Lower leg skin (tissue), 3 donors: ENCODE results near the gene KRTAP10-3.

Experiments used
- POLR2A ChIP-seq, 2 donors: fragments of 450-650 bp; IDR thresholded peaks; one replicate each; pipeline ENCODE4 v1.6.1; 2016 to 2017; ENCODE audit warnings: antibody characterized with exemption in 2 of 2, mild to moderate bottlenecking in 1 of 2, moderate library complexity in 1 of 2
- TF ChIP-seq, protein P1 (sequence below), 3 donors: fragments of 450-650 bp; IDR thresholded peaks; one replicate each; pipeline ENCODE4 v1.5.1; 2016; ENCODE audit warnings: antibody characterized with exemption in 3 of 3, mild to moderate bottlenecking in 3 of 3, moderate library complexity in 2 of 3

DNA sequence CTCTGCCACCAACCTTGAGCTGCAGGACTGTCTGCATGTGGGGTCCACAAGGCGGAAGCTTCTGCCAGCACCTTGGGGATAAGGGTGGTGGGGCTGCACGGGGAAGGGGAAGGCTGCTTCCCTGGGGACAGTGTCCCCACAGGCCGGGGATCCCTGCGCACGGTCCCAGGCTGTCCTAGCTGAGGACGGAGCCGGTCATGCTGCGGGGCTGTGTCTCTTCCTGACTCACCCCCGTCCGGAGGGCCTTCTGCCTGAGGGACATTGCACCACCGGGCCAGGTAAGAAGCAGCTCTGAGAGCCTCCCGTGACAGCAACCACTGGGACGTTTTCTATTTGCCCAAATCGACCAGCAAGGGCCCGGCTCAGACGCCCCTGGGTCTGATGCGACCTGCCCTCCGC, 48.5 kb downstream of the KRTAP10-3 start:
- TF ChIP-seq, protein P1, sequence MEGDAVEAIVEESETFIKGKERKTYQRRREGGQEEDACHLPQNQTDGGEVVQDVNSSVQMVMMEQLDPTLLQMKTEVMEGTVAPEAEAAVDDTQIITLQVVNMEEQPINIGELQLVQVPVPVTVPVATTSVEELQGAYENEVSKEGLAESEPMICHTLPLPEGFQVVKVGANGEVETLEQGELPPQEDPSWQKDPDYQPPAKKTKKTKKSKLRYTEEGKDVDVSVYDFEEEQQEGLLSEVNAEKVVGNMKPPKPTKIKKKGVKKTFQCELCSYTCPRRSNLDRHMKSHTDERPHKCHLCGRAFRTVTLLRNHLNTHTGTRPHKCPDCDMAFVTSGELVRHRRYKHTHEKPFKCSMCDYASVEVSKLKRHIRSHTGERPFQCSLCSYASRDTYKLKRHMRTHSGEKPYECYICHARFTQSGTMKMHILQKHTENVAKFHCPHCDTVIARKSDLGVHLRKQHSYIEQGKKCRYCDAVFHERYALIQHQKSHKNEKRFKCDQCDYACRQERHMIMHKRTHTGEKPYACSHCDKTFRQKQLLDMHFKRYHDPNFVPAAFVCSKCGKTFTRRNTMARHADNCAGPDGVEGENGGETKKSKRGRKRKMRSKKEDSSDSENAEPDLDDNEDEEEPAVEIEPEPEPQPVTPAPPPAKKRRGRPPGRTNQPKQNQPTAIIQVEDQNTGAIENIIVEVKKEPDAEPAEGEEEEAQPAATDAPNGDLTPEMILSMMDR (IDR thresholded peaks at IDR 0.05) = no peak
- TF ChIP-seq POLR2A (IDR thresholded peaks at IDR 0.05) = no peak
